ENCODE results near the gene CACNA2D3.

Gene CACNA2D3

DNA sequence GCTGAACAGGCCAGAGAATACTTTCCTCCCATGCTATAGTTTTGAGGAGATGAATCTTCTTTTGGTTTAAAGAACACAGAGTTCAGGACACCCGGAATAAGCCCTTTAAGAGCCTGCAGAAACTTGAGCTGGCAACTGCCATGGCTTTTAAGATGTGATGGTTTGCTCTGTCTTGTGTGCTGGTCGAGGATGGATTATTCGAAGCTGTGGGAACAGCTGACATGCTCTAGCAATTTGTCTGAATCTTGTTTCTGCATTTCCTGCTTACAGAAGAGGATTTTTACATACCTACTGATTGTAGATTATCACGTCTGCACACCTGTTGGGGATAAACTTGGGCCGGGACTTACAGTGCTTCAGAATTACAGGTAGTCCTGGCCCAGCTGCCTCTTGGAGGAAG lies 408.6 kb downstream of the CACNA2D3 start:
- DNase-seq (ENCODE audit: low read depth) = no peak

DNA sequence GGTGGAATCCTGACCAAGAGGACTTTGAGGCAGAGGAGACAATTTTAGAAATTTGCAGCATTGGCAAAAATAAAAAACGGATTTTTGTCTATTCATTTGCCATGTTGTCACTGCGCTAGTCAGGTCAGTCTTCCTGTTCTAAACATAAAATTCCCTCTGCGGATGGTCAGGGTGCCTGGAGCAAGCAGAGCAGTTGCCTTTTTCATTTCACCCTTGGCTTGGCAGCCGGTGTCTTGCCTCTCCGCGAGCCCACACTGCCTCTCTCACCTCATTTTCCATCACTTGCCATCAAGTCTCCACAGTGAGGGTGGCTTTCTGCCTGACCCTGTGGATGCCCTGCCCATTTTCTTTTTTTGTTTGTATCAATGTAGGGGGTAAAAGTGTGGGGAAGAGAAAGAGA lies 409.4 kb downstream of the CACNA2D3 start:
- no peak for DNase-seq (ENCODE audit: low read depth)

DNA sequence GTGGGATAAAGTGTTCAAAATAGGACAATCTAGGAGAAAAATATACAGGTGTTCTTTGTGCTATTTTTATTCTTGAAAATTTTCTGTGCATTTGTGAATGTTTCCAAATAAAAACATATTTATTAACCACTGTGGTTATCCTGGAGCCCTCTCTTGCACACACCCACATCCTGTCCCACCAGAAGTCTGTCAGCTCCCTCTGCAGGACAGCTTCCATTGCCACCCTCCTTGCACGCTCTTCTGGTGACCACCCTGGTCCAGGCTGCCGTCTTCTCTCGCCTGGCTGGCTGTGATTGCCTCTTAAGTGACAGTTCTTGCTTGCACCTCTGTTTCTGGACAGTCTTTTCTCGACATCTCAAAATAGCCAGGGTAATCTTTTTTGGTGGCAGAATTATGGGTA lies 411.5 kb downstream of the CACNA2D3 start:
- no peak for DNase-seq (ENCODE audit: low read depth)

DNA sequence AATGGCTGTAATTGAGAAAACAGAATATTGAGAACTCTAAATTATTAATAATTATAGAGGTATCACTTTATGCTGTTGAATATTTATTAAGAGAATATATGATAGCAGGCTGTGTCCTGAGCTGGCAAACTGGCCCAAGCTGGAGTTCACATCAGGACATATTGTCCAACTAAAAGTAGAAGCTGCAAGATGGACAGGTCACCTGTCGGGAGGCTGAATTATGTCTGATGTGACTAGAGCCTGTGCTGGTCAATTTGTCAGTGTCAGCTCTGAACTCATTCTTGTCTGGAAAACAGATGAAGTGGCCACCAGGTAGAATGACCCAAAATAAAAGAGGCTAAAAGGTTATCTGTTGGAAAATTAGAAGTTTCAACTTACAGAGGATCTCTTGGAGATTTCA lies 413.3 kb downstream of the CACNA2D3 start:
- DNase-seq (ENCODE audit: low read depth) = no peak

DNA sequence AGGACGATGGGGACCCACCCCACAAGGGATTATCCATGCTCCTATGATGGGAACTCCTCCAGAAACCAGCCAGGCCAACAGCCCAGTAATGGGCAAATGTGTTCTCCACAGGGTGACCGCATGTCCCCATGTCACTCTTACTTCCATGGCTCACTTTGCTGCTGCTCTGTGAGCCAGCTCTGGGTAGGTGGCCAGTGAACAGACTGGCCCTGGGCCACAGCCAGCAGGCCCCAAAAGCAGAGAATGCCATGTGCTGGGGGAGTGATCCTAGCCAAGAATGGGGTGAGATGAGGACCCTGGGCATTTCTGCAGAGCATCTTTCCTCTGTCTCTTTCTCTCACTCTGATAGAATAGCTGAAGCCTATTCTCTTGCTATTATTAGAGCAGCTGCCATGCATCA lies 414.1 kb downstream of the CACNA2D3 start:
- no peak for DNase-seq (ENCODE audit: low read depth)

DNA sequence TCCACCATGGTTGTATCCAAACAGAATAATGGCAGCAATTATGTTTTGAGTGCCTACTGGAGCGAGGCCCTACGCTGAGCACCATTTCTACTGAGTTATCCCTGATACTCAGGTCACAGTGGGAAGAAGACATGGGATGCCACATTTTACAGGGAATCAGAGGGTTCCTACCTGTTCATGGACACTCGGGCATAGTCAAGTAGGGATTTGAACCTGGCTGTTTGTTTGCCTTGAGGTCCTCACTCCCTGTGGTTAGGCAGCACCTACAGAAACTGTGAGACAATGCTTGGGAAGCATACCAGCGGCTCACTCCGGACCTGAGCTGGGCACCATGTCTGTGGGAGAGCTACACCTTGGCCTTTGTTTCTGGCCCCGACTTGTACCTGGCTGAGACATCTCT lies 415.2 kb downstream of the CACNA2D3 start:
- no peak for DNase-seq (ENCODE audit: low read depth)

DNA sequence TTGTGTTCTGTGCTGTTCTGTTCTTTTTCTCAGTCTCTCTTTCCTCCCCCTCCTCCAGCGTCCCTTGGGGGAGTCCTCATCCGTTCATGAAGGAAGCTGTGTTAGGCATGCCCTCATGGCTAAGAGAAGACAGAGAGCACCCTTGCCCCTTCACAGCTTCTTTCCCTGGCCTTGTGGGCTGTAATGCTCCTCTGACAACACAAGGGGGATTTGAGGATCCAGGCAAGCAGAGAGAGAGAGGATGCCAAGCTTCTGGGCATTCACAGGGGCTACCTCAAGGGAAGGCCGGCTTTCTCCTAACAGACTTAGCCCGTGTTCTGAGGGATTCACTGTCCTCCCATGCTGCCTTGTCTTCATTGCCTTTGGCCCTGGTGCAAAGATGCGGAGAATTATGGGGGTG lies 416.0 kb downstream of the CACNA2D3 start:
- DNase-seq (ENCODE audit: low read depth) = no peak

DNA sequence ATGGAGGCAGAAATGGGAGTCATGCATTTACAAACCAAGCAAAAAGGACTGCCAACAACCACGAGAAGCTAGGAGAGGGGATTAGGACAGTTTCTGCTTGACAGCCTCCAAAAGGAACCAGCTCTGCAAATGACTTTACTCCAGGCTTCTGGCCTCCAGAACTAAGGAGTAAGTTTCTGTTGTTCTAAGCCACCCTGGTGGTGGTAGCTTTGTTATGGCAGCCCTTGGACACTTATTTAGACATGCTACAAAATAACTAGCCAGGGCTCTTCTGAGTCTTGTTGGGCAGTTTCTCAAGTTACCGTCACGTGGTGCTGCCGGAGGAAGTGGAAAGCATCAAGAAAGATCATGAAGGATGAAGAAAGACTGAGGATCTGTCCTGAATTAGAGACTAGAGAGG lies 419.0 kb downstream of the CACNA2D3 start:
- peak; percentile 12 for DNase-seq (ENCODE audit: low read depth)

DNA sequence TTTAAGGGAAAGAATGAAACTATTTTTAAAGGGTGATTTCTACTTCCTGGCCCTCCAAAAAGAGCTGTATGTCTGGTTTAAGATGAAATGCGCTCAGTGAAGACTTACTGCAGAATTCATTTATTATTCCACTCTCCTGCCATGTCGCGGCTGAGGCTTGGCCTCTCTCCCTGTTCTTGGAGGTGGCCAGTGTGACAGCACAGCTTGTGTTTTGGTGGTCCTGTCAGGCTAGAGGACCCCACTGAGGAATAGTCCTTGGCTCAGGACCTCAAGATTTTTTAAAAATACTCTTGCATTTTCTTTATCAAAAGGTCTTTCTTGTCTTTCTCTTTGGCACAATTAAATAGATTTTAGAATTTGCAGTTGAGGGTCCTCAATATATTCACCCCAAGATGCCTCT lies 421.1 kb downstream of the CACNA2D3 start:
- DNase-seq (ENCODE audit: low read depth) = no peak

DNA sequence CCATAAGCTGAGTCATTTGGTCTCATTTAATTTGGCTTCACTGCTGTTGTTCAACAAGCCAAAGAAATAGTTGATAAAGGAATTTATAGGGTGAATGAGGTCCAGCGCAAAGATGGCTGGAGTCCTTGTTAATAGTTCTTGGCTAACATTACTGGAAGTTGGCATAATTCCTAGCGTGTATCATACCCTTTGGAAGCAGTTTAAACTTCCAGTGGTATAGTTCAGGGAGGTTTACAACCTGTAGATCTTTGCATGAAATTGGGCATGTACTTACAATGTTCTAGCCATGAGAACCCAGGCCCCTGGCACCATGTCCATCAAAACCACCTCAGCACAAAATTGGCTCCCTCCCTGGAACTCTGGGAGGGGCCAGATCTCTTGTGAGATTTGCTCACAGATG lies 424.7 kb downstream of the CACNA2D3 start:
- DNase-seq (ENCODE audit: low read depth) = no peak

DNA sequence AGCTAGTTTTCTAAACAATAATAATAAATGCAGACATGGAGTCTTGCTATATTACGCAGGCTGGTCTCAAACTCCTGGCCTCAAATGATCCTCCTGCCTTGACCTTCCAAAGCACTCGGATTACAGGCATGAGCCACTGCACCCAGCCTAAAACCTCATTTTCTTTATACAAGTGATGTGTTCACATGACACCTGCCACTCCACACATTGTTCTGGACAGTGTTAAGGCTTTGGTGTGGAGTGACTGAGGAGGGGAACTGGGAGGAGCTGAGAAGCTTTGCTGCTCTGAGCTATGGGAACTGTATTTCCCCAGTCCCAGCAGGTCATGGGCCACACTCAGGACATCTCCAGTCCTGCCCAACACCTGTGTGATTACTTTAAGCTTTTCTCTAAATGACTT lies 425.5 kb downstream of the CACNA2D3 start:
- no peak for DNase-seq (ENCODE audit: low read depth)

DNA sequence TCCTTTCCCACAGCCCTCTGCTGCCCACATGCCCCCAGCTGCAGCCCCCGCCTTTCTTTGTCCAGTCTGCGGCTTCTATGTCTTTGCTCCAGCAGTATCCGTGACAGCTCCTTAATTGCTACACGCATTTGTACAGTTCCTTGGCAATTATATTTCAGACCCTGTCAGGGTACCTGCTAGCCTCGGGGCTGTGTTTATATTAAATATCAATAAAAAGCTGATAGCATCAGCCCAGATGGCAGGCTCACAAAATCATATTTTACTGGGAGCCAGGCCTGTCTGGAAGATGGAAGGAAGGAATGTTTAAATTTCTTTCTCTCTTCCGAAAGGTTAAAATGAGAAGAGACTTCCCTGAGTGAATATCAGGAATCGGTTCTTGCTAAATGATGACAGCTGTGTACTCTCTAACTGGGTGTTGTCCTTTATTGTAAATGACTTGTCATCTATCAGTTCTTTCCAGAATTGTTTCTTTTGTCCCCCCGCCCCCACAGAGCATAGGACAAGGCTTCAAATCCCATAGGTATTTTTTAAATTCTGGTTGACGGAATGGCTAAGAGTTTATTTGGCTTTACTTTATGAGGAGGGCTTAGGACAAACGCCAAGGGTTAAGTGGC lies 427.4 kb downstream of the CACNA2D3 start:
- no peak for DNase-seq (ENCODE audit: low read depth)

DNA sequence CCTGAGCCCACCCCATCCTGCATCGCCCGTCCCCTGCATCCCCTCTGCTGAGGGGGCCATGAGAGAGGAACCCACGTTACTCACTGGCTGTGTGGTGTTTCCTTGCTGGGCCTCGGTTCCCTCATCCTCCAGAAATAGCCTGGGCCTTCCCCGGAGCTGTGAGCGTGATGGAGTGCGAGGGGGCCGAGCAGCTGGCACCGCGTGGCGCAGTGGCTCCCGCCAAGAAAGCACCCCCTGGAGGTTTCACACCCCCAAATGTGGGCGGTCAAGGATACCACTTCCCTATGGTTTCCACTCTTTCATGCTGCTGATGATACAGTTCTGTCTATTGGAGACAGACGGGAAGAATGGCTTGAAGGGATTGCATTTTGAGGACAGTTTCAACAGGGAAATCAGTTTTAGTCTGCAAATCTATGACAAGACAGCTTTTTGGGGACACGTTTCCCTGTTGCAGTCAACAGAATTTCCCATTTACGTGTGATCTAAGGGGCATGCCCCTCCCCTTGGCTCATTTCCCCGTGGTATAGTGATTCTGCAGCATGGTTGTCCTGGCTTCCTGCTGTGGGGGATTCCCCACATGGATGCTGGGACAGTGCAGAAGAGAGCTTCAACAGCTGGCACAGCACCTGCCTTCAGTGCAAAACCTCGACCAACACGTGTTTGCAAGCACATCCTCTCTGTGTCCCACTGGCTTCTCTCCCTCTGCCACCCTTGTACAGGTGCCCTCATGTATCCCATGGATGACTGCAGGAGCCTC lies 428.0 kb downstream of the CACNA2D3 start:
- DNase-seq (ENCODE audit: low read depth) = no peak

DNA sequence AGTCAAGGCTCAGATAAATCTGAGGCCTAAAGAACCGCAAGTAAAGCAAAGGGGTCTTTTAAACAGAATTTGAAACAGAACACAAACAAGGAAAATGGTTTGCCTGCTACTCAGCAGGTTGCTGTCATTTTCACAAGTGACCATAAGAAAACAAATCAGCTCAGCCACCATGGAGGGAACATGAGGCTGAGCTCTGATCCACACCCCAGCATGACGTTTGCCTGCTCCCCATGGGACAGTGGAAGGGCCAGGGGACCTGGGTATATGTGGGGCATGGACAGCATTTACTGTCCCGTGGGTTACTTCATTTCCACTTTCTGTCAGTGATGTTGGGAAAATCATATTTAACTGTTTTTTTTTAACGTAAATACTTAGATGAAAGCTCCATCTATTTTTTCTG lies 434.3 kb downstream of the CACNA2D3 start:
- no peak for DNase-seq (ENCODE audit: low read depth)

DNA sequence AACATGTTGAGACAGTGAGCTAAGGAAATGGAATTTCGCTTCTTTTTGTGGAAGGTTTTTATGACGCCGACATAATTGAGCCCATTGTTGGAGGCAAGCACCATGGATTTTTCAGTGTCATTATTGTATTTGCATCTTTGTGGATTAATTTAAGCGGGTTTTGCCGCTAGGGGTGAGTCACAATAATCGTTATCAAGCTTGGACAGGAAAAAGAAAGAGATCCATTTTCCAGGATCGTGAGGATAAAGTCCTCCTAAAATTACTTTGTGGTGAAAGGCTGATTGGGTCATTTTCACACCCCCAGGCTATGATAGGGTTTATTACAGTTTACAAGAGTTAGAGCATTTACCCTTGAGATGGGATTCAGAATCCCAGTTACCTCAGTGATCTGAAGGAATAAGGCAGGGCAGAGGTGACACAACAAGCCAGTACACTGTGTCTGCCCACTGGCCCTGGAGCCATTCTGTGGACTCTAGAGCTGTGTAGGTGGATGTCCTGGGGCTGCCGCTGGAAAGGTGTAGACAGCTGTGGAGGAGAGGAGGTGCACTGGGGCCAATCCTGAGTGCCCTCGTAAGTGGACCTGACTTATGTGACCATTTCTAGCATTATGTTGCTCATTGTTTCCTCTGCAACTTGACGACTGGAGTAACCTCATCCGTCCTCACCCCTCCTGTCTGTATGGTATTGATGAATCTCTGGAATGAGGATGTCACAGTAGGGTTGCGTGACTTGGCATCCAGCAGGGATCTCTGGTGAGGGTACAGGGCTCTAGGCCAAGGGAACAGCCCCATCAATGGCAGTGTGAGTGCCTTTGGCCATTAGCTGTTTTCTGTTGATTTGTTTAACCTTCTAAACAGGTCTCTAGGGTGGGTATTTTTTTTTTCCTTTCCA lies 435.4 kb downstream of the CACNA2D3 start:
- DNase-seq (ENCODE audit: low read depth) = peak; percentile 14

DNA sequence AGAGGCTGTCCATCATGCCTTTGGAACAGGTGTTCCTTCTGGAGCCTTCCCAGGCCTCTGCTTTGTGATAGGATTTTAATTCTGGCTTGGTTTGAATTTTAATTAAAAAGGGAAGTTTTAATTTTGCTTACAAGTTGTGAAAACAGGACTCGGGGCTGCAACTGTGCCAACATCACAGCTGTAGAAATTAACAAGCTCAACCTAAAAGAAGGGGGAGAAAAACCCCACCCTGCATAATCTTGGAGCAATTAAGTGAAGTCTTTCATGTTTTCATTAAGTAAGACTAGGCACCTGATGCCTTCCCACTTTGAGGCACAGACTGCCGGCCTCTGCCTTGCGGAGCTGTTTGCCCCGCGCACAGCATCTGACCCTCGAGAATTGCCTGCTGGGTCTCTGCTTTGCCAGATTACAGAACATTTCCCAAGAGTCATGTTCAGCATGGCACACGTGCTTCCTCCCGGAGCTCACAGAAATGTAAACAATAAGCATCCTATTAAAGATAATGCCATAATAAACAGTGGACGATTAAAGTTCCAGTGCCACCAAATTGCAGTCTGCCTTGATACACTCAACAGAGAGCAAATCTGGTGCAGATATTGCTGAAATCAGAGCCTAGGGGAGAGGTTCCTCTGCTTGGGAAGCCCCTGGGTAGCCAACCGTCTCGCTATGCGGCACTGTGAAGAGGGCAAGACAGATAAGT lies 441.3 kb downstream of the CACNA2D3 start:
- no peak for DNase-seq (ENCODE audit: low read depth)

DNA sequence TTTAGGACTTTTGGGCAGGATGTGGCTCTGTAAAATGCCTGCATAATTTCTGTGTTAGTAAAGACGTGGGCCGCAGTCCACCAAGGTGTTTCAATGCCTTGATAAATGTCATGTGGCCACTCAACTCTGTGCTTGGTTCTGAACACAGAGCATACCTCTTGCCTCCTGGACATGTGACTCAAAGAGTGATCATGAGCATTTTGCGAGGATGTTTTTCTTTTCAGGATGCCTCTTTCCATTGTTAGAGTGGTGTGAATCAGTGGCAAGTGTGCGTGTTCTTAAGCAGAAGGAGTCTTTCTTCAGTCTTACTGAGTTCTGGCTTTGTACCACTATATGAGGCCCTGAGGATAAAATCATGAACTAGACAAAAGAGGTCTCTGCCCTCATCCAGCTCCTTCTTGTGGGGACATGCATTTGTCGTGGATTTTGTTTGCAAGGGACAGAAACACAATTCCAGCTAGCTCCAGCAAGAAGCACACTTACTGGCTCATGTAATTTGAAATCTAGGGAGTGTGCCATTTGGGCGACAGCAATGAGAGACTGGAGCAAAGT lies 442.1 kb downstream of the CACNA2D3 start:
- DNase-seq (ENCODE audit: low read depth) = no peak

DNA sequence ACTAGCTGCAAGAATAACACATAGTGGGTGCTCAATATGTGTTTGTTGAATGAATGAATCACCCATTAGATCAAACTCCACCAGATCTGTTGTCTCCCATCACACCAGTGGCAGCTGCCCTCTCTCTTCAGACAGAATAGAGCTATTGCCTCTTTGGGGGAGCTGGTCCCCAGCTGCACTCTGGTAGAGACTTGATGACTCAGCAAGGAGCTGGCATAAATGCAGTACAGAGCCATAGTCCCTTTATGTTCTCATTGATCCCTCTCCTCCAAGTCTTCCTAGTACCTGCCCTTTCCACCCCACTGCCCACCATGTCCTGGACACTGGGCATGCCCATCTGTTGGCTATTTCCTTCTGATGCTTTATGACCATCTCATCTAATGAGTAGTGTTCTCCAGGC lies 443.6 kb downstream of the CACNA2D3 start:
- DNase-seq (ENCODE audit: low read depth) = no peak

DNA sequence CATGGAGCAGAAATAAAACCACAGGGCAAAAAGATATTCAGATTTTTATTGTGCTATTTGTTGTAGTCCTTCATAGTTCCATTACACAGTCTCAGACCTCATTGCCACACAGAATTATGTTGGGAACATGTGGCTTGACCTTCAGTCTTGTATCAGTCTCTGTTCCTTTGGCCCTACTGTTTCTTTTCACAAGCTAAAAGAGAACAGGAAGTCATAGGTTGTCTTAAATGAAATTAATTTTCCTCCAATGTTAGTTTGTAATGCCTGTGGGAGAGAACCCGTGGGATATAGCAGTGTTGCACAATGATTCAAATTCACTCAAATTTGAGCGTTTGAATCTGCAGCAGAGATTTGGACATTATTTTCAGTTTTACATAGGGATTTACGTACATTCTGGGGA lies 445.6 kb downstream of the CACNA2D3 start:
- no peak for DNase-seq (ENCODE audit: low read depth)

DNA sequence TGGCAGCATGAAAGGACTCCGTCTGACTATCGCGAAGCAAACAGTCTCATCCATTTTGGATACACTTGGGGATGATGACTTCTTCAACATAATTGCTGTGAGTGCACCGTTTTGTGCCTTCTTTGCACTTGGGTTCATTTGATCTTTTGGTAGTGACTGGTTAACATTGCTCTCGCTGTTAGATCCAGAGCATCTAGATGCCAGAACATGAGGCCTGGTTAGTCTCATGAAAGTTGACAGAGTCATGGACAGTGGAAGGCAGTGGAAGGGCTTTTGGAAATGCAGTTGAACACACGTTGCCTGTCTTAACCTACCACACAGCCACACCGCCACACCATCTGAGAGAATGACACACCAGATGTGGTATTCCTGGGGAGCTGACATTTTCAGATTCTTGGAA lies 447.7 kb downstream of the CACNA2D3 start:
- no peak for DNase-seq (ENCODE audit: low read depth)

DNA sequence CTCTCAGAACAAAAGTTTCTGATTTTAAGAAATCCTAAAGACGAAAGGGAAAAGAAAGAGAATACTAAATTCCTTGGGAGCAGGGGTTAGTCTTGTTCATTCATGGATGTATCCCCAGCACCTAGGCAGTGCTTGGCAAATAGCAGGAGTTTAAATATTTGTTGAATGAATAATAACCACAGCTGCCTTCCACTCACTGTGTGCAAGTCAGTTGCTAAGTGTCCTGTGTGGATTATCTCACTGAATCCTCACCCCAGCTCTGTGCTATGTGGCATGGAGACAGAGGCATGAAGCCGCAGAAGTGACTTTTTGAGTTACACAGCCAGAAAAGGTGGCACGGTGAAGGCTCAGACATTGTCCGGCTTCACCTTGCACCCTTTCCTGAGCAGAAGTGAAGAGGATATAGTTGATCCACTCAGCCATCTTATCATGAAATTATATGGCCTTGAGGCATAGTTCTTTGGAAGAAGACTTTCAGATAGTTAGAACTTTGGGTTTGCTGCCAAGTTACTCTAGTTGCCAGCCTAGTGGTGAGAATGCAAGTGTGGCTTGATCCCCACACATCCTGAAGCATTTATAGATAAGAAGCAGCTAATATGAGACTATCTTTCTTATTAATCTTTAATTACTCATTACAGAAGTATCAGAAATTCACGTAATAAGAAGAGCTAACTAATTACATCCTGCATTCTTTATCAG lies 450.0 kb downstream of the CACNA2D3 start:
- DNase-seq (ENCODE audit: low read depth) = no peak

DNA sequence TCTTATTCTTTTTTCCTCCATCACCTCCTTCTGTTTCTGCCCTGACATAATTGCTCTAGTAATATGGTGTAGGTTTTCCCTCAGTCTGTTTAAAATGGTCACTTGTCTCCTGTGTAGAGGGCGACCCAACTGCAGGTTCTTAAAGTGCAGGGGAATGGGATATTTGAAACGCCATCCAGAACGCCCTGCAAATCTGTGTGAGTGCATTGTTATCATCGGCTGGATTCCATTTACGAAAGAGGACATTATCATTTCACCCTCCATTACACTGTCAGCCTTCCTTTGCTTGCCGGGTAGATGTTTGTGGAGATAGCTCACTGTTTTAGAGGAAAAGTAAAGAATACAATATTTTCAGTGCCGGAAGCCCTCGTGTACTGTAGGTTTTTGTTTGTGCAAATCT lies 451.5 kb downstream of the CACNA2D3 start:
- no peak for DNase-seq (ENCODE audit: low read depth)

Measured in fibroblast of gingiva (primary cell).